ENCODE data around the gene C5orf63. TPM values are rescaled to one million over a fixed set of nuclear protein-coding genes. Genes with fewer than 3 reads are reported as not detected.
A peak's percentile ranks its signal among the peaks of the same experiment; 100 is the strongest.
"Not testable (repeated sequence)": the region's sequence is repeated elsewhere in the genome, so short reads cannot be mapped to it uniquely, and the experiment has no call there.

Gene C5orf63
- total RNA-seq, 1 donor from 2014 or later: 1.3 TPM

GRCh38 chr5:127031863-127032232, 41.5 kb downstream of the C5orf63 start:
- no peak for DNase-seq (ENCODE audit: low read depth, low spot score)

GRCh38 chr5:127031147-127031862, 42.0 kb downstream of the C5orf63 start:
- no peak for DNase-seq (ENCODE audit: low read depth, low spot score)

- peak; percentile 91 for DNase-seq (ENCODE audit: low read depth, low spot score)
These were observed 42.8 kb downstream of the C5orf63 start, which contains the start of gene MARCHF3 for GRCh38 chr5:127030259-127031146. MARCHF3 (minus strand) TSS chr5:127030558; CDS start chr5:126918171, 112,387 bp downstream.

GRCh38 chr5:127029581-127030258, 43.6 kb downstream of the C5orf63 start:
- no peak for DNase-seq (ENCODE audit: low read depth, low spot score)

- DNase-seq (ENCODE audit: low read depth, low spot score): no peak
These were observed 44.4 kb downstream of the C5orf63 start for GRCh38 chr5:127028822-127029457.

- no peak for DNase-seq (ENCODE audit: low read depth, low spot score)
These were observed 45.8 kb downstream of the C5orf63 start for GRCh38 chr5:127027539-127027938.

GRCh38 chr5:127026166-127026565, 47.1 kb downstream of the C5orf63 start:
- DNase-seq (ENCODE audit: low read depth, low spot score): no peak

GRCh38 chr5:127025467-127025866, 47.8 kb downstream of the C5orf63 start:
- no peak for DNase-seq (ENCODE audit: low read depth, low spot score)

GRCh38 chr5:127024821-127025220, 48.5 kb downstream of the C5orf63 start:
- no peak for DNase-seq (ENCODE audit: low read depth, low spot score)

GRCh38 chr5:127023552-127024191, 49.6 kb downstream of the C5orf63 start:
- DNase-seq (ENCODE audit: low read depth, low spot score): not testable (repeated sequence)

GRCh38 chr5:127022846-127023245, 50.5 kb downstream of the C5orf63 start:
- no peak for DNase-seq (ENCODE audit: low read depth, low spot score)

- no peak for DNase-seq (ENCODE audit: low read depth, low spot score)
These were observed 53.4 kb downstream of the C5orf63 start for GRCh38 chr5:127019928-127020327.

GRCh38 chr5:127016722-127017121, 56.6 kb downstream of the C5orf63 start:
- DNase-seq (ENCODE audit: low read depth, low spot score): not testable (repeated sequence)

GRCh38 chr5:127015716-127016115, 57.6 kb downstream of the C5orf63 start:
- DNase-seq (ENCODE audit: low read depth, low spot score): no peak

GRCh38 chr5:127014573-127014972, 58.7 kb downstream of the C5orf63 start:
- no peak for DNase-seq (ENCODE audit: low read depth, low spot score)

GRCh38 chr5:127013407-127013806, 59.9 kb downstream of the C5orf63 start:
- DNase-seq (ENCODE audit: low read depth, low spot score): peak; percentile 43

GRCh38 chr5:127012916-127013315, 60.4 kb downstream of the C5orf63 start:
- peak; percentile 60 for DNase-seq (ENCODE audit: low read depth, low spot score)

- DNase-seq (ENCODE audit: low read depth, low spot score): no peak
These were observed 61.2 kb downstream of the C5orf63 start for GRCh38 chr5:127011961-127012644.

- DNase-seq (ENCODE audit: low read depth, low spot score): no peak
These were observed 62.1 kb downstream of the C5orf63 start for GRCh38 chr5:127011153-127011552.

- no peak for DNase-seq (ENCODE audit: low read depth, low spot score)
These were observed 62.9 kb downstream of the C5orf63 start for GRCh38 chr5:127010362-127010761.
